Endothelial cell (in vitro differentiated cells): ENCODE measurements around the gene NBEA. TPM values are rescaled to one million over a fixed set of nuclear protein-coding genes. Genes with fewer than 3 reads are reported as not detected.

Experiments
- DNase-seq: peaks from one replicate; pipeline ENCODE4 v3.0.0; 2021; ENCODE audit warnings: low spot score
- H3K27ac Mint-ChIP-seq: one replicate; pipeline ENCODE4 v1.8.0; 2021; ENCODE audit warnings: mixed read lengths, inconsistent platforms; ENCODE audit not compliant: unreplicated experiment
- H3K27me3 Mint-ChIP-seq: one replicate; pipeline ENCODE4 v1.8.0; 2021; ENCODE audit warnings: mild to moderate bottlenecking, moderate library complexity, mixed read lengths, inconsistent platforms; ENCODE audit not compliant: unreplicated experiment
- H3K36me3 Mint-ChIP-seq: one replicate; pipeline ENCODE4 v1.8.0; 2021; ENCODE audit warnings: mild to moderate bottlenecking, low read depth, mixed read lengths, inconsistent platforms; ENCODE audit not compliant: unreplicated experiment
- H3K4me1 Mint-ChIP-seq: one replicate; pipeline ENCODE4 v1.8.0; 2021; ENCODE audit warnings: mild to moderate bottlenecking, mixed read lengths, inconsistent platforms; ENCODE audit not compliant: unreplicated experiment
- H3K4me3 Mint-ChIP-seq: one replicate; pipeline ENCODE4 v1.8.0; 2021; ENCODE audit warnings: mild to moderate bottlenecking, mixed read lengths, inconsistent platforms; ENCODE audit not compliant: unreplicated experiment
- H3K9me3 Mint-ChIP-seq: one replicate; pipeline ENCODE4 v1.8.0; 2021; ENCODE audit warnings: mixed read lengths, inconsistent platforms; ENCODE audit not compliant: unreplicated experiment
- total RNA-seq: library from RNA; stranded (reverse); fragmentation: NEBNext Ultra II Directional; extraction: Animal tissue kit (Norgen Biotek cat#: 25700); gene quantifications from one replicate; pipeline ENCODE4 v1.2.1, GENCODE V29; 2021; ENCODE audit not compliant: unreplicated experiment
- TF ChIP-seq, protein P1 (sequence below): fragments of 200-600 bp; sonication (generic); IDR thresholded peaks from one replicate; pipeline ENCODE4 v1.5.0; 2021; ENCODE audit warnings: antibody characterized with exemption; ENCODE audit not compliant: unreplicated experiment

NBEA gene
- total RNA-seq, 1 donor from 2014 or later, result 11.7 TPM

- Mint-ChIP-seq H3K4me1 (peaks cover 5% of the 10 kb centered on the region), H3K27ac (no peak overlapping the region), H3K36me3 (no peaks in the 10 kb centered on the region), H3K9me3 (no peaks in the 10 kb centered on the region), H3K27me3 (no peaks in the 10 kb centered on the region), H3K4me3 (no peak overlapping the region)
- TF ChIP-seq, protein P1, sequence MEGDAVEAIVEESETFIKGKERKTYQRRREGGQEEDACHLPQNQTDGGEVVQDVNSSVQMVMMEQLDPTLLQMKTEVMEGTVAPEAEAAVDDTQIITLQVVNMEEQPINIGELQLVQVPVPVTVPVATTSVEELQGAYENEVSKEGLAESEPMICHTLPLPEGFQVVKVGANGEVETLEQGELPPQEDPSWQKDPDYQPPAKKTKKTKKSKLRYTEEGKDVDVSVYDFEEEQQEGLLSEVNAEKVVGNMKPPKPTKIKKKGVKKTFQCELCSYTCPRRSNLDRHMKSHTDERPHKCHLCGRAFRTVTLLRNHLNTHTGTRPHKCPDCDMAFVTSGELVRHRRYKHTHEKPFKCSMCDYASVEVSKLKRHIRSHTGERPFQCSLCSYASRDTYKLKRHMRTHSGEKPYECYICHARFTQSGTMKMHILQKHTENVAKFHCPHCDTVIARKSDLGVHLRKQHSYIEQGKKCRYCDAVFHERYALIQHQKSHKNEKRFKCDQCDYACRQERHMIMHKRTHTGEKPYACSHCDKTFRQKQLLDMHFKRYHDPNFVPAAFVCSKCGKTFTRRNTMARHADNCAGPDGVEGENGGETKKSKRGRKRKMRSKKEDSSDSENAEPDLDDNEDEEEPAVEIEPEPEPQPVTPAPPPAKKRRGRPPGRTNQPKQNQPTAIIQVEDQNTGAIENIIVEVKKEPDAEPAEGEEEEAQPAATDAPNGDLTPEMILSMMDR, result no peak
- DNase-seq, result no peak
These were observed 655.4 kb downstream of the NBEA start for GRCh38 chr13:35597451-35597850.

- H3K9me3 Mint-ChIP-seq, result no peaks in the 10 kb centered on the region
- H3K27ac Mint-ChIP-seq, result no peak overlapping the region
- TF ChIP-seq, protein P1, result no peak
- H3K4me3 Mint-ChIP-seq, result no peak overlapping the region
- H3K36me3 Mint-ChIP-seq, result no peaks in the 10 kb centered on the region
- H3K4me1 Mint-ChIP-seq, result peaks cover 5% of the 10 kb centered on the region
- DNase-seq, result no peak
- no peaks in the 10 kb centered on the region for H3K27me3 Mint-ChIP-seq
These were observed 656.2 kb downstream of the NBEA start for GRCh38 chr13:35598233-35598632.

DNA sequence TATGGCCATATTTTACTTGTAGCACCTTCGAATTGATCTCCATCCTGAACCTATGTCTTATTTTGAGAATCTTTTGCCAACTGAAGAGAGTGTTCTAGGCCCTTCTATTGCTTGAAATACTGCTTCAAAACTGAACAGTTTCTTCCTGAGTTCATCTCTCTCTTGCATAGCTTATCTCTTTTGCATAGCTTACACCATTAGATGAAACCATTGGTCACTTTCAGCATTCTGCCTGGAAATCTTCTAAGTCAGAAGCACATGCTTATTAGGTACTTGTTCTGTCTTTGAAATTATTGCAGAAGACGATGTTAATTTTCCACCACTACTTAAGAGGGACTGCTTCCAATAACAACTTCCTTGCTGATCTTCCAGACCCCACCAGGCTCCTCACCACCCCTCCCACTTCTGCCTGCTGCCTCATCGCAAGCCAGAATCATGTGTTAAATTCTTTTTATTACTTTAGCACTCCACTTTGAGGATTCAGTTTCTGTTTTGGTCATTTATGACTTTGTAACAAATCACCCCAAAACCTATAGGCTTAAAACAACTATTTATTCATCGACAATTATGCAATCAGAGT lies 656.8 kb downstream of the NBEA start:
- no peak overlapping the region for H3K4me3 Mint-ChIP-seq

GRCh38 chr13:35599384-35599783 lies 657.3 kb downstream of the NBEA start:
- no peak overlapping the region for H3K27ac Mint-ChIP-seq
- no peaks in the 10 kb centered on the region for H3K27me3 Mint-ChIP-seq
- no peak for DNase-seq
- TF ChIP-seq, protein P1, result no peak
- H3K9me3 Mint-ChIP-seq, result no peaks in the 10 kb centered on the region
- peaks cover 5% of the 10 kb centered on the region for H3K4me1 Mint-ChIP-seq
- no peak overlapping the region for H3K4me3 Mint-ChIP-seq
- H3K36me3 Mint-ChIP-seq, result no peaks in the 10 kb centered on the region

More for the DNA sequence above, 656.8 kb downstream of the NBEA start:
- Mint-ChIP-seq H3K27ac (no peak overlapping the region), H3K4me1 (peaks cover 5% of the 10 kb centered on the region), H3K9me3 (no peaks in the 10 kb centered on the region), H3K36me3 (no peaks in the 10 kb centered on the region), H3K27me3 (no peaks in the 10 kb centered on the region)
- TF ChIP-seq, protein P1, result no peak
- DNase-seq, result no peak

- no peaks in the 10 kb centered on the region for H3K36me3 Mint-ChIP-seq
- no peaks in the 10 kb centered on the region for H3K27me3 Mint-ChIP-seq
- H3K4me1 Mint-ChIP-seq, result peaks cover 5% of the 10 kb centered on the region
- no peaks in the 10 kb centered on the region for H3K9me3 Mint-ChIP-seq
- H3K4me3 Mint-ChIP-seq, result no peak overlapping the region
- no peak overlapping the region for H3K27ac Mint-ChIP-seq
- TF ChIP-seq, protein P1, result no peak
- no peak for DNase-seq
These were observed 658.1 kb downstream of the NBEA start for GRCh38 chr13:35600137-35600536.
